GM18951 (cell line): ENCODE results near the gene EFNA1.

Experiments
- POLR2A ChIP-seq: IDR thresholded peaks from 4 replicates; pipeline ENCODE4 v1.6.1; 2011; ENCODE audit warnings: mild to moderate bottlenecking; ENCODE audit not compliant: insufficient read length, insufficient read depth; ENCODE audit errors: extremely low read depth
- in situ Hi-C: fragments of 300-500 bp; cut with MboI; formaldehyde crosslinking; loops from one replicate; pipeline ENCODE4 v1.12.0; 2022; ENCODE audit warnings: low sequenced_read_pairs, mixed read lengths, inconsistent platforms; ENCODE audit not compliant: unreplicated experiment

The EFNA1 gene

DNA sequence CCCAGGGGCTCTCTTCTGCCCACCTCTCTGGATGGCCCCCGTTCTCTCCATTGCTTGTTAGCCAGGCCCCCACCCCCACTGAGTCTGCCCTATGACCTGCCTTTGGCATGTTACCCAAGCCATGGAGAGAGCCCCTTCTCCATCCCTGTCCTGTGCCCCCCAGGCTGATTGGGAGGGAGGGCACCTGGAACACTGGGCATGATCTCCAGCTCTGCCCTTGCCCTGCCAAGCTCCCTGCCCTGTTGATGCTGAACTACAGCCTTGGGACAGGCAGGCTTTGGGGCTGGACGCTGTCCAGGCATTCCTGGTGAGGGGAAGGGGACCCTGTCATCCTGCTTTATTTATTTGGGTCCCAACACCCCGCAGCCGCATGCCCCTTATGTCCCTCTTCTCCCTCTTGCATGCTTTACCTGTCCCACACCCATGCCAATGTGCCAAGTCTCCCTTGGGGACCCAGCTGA is 56.7 kb downstream of the EFNA1 start:
- TF ChIP-seq POLR2A: no peak
- in situ Hi-C loops: no loop called here
